Astrocyte of the hippocampus (primary cell): Measurements from ENCODE around the gene TRIM56.
A peak's percentile ranks its signal among the peaks of the same experiment; 100 is the strongest.
"Not testable (repeated sequence)": the region's sequence is repeated elsewhere in the genome, so short reads cannot be mapped to it uniquely, and the experiment has no call there.

Experiments used
- DNase-seq: peaks from one replicate; pipeline ENCODE4 v3.0.0; 2011; ENCODE audit warnings: low read depth, low spot score

The TRIM56 gene

DNA sequence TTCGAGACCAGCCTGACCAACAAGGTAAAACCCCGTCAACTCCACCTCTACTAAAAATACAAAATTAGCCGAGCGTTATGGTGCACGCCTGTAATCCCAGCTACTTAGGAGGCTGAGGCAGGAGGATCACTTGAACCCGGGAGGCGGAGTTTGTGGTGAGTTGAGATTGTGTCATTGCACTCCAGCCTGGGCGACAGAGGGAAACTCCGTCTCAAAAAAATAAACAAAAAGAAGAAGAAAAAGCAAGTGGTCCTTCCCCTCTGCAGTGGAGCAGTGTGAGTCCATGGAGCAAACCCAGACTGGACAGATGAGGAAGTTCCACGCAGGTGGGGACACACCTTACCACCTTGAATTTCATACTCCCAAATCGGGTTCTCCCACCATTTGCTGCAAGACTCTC lies 28.6 kb downstream of the TRIM56 start:
- no peak for DNase-seq

DNA sequence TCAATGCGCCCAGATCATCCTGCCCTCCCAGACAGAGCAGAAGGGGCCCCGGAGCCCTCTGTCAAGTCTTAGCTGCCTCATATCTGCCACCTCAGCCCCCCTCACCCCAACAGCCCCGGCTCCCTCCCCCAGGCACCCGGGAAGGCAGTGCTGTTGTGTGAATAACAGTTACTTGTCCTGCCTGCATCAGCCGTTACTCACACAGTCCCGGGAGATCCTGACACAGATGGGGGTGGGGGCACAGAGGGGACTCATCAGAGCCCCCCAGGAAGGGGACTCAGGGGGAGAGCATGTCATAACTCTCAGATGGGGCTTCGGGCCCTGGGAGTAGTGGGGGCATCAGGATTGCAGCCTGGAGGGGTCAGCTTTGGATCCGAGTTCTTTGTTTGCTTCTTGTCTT lies 29.2 kb downstream of the TRIM56 start:
- no peak for DNase-seq

DNA sequence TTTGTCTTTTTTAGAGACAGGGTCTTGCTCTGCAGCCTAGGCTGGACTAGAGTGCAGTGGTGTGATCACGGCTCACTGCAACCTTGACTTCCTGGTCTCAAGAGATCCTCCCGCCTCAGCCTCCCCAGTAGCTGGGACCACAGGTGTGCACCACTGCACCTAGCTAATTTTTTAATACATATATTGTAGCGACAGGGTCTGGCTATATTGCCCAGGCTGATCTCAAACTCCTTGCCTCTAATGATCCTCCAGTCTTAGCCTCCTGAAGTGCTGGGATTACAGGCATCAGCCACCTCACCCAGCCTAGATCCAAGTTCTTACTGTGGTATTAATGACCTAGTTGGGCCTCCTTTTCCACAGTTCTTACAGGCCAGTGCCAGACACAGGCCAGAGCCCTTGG lies 29.9 kb downstream of the TRIM56 start:
- DNase-seq, result no peak

DNA sequence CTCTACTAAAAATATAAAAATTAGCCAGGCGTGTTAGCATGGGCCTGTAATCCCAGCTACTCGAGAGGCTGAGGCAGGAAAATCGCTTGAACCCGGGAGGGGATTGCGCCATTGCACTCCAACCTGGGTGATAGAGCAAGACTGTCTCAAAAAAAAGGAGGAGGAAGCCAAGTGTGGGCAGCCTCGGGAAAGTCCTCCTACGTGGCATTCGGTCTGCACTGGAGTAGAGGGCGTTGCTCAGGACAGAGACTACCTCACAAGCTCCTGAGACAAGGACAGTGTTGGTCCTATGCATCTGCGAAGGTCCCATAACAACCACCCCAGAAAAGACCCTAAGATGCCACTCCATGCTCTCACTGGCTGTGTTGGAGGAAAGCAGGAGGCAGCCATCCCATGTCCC lies 31.6 kb downstream of the TRIM56 start:
- DNase-seq, result no peak

DNA sequence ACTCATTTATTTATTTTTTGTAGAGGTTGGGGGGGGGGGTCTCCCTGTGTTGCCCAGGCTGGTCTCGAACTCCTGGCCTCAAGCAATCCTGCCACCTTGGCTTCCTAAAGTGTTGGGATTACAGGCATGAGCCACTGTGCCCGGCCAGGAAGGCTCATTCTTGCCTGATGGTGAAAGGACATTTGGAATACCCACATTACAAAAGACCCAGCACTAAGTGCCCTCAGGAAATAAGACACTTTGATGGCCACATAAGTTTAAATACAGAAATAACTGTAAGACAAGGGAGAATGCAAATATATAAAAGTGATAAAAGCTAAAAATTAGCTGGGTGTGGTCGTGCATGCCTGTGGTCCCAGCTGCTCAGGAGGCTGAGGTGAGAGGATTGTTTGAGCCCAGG lies 33.6 kb downstream of the TRIM56 start:
- no peak for DNase-seq

DNA sequence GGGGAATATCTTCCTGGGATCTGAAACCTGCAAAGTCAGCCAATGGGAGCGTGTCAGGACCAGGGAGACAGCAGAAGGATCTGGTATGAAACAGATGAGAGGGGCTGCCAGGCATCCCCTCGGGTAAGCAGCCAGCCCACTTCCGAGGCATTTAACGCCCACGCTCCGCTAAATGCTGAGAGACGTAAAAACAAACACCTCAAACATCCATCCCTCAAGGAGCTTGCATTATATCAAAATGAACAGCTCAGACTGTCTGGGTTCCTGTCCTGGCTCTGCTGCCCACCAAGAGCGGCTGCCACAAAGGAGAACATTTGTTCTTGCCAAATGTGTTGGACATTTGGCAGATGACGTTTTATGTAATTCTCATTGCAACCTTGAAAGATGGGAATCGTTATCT lies 34.6 kb downstream of the TRIM56 start:
- DNase-seq, result peak; percentile 79

DNA sequence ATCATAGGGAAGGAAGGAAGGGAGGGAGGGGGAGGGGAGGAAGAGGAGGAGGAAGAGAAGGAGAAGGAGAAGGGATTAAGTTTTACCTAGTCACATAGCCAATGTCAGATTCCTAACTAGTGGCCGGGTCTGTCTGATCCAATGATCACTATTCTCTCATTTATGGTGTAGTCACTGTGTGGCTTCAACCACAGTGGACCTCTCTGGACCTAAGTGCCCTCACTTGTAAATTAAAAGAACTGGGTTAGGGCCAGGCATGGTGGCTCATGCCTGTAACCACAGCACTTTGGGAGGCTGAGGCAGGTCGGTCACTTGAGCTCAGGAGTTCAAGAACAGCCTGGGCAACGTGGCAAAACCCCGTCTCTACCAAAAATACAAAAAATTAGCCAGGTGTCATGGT lies 35.0 kb downstream of the TRIM56 start:
- DNase-seq, result no peak

DNA sequence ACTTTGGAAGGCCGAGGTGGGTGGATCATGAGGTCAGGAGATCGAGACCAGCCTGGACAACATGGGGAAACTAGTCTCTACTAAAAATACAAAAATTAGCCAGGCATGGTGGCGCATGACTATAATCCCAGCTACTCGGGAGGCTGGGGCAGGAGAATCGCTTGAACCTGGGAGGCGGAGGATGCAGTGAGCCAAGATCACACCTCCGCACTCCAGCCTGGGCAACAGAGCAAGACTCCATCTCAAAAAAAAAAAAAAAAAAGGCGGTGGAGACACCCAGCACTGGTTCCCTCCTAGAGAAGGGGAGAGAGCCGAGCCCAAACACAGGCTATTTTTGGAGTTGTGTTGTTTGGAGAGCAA lies 36.3 kb downstream of the TRIM56 start:
- DNase-seq, result not testable (repeated sequence)

DNA sequence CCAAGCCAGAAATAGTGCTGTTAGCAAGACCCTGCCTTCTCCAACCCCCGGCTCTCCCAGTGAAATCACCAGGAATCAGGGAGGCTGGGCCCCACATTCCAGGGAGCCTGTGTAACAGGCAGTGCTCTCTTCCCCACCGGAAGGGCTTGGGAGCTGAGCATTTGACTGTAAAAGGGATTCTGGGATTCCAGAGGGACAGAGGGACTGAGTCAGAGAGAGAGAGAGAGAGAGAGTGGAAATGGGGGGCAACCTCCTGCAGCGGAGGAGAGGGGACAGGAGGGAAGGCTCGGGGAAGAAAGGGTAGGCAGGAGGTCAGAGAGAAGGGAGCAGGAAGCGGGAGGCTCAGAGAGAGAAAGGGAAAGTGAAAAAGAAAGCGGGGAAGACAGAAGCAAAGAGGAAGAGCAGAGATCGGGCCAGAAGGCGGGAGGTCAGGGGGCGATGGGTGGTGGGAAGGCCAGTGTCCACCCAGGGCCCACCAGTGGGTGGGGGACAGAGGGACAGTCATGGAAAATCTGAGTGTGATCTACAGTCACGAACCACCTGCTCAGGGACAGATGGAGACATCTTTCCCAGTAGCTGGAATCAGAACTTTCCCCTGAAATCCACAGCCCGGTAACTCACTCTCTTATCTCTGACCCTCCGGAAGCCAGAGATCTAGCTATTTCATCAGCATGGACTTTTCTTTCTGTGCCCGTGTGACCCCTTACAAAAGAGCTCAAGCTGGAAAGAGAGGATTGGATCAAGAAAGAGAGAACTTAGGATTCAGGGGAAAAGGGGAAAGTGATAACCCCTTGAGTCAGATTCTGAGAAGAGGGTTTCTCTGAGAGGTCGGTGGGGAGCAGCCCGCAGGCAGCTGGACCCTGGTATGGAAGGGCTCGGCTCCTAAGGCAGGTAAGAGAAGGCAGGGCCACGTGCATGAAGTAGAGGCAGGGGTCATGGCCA lies 37.0 kb downstream of the TRIM56 start:
- DNase-seq, result peak; percentile 99

DNA sequence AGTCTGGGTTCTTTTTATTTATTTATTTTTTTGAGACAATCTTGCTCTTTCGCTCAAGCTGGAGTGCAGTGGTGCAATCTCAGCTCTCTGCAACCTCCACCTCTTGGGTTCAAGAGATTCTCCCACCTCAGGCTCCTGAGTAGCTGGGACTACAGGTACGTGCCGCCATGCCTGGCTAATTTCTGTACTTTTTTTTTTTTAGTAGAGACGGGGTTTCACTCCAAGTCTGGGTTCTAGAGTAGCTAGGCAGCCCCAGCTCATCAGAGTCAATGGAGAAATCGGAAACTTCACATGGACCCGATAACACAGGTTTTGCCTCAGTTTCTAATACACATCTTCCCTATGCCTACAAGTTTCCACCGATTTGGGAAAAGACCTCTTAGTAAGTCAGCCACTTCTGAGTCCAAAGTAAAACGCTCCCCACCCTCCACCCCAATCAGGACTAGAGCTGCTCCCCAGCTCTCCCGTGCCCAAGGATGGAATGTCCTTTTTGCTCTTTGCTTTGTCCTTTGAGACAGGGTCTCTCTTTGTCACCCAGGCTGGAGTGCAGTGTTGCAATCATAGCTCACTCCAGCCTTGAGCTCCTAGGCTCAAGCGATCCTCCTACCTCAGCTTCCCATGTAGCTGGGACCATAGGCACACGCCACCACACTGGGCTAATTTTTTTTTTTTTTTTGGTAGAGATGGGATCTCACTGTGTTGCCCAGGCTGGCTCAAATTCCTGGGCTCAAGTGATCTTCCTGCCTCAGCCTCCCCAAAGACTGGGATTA lies 37.8 kb downstream of the TRIM56 start:
- DNase-seq, result no peak

DNA sequence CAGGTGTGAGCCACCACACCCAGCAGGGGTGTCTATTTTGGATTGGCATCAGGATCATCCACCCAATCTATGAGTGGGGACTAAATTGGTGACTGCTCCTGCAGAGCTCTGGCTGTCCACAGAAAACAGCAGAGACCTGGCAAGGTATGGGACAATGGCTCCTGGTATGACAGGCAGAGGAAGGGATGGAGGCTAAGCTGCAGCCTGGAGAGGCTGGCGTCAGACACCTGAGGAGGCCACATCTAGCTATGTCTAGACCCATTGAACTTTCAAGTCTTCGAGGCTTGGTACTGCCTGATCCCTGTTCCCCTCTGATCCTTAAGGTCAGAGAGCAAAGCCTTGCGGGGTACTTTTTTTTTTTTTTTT lies 38.4 kb downstream of the TRIM56 start:
- no peak for DNase-seq

DNA sequence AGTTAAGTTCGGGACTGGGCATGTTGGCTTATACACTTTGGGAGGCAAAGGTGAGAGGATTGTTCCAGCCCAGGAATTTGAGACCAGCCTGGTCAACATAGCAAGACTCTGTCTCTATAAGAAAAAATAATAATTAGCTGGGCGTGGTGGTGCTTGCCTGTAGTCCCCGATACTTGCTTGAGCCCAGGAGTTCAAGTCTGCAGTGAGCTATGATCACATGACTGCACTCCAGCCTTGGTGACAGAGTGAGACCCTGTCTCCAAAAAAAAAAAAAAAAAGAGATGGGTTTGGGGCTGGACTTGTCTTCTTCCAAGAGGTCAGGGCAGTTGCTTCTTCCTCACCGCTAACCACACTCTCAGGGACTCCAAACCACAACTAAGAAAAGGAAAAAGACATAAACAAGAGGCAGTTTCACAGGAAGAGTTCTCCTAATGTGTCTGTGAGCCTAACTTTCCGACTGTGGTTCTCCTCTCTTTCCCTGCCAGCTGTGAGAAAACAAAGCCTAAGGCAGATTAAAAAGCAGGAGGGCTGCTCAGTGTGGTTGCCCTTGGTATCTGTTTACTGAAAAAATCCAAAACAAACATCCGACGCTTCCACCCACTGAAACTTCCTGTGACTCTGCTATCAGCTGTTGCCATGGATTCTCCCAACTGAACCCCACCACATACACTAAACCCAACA lies 39.2 kb downstream of the TRIM56 start:
- DNase-seq, result peak; percentile 92

DNA sequence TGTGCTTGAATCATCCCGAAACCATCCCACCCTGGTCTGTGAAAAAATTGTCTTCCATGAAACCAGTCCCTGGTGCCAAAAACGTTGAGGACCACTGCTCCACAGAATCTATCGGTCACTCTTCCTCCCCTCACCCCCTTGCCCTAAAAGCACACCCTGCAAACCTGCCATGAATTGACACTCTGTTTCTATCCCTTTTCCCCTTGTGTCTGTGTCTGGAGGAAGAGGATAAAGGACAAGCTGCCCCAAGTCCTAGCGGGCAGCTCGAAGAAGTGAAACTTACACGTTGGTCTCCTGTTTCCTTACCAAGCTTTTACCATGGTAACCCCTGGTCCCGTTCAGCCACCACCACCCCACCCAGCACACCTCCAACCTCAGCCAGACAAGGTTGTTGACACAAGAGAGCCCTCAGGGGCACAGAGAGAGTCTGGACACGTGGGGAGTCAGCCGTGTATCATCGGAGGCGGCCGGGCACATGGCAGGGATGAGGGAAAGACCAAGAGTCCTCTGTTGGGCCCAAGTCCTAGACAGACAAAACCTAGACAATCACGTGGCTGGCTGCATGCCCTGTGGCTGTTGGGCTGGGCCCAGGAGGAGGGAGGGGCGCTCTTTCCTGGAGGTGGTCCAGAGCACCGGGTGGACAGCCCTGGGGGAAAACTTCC lies 40.8 kb downstream of the TRIM56 start:
- DNase-seq, result peak; percentile 90

DNA sequence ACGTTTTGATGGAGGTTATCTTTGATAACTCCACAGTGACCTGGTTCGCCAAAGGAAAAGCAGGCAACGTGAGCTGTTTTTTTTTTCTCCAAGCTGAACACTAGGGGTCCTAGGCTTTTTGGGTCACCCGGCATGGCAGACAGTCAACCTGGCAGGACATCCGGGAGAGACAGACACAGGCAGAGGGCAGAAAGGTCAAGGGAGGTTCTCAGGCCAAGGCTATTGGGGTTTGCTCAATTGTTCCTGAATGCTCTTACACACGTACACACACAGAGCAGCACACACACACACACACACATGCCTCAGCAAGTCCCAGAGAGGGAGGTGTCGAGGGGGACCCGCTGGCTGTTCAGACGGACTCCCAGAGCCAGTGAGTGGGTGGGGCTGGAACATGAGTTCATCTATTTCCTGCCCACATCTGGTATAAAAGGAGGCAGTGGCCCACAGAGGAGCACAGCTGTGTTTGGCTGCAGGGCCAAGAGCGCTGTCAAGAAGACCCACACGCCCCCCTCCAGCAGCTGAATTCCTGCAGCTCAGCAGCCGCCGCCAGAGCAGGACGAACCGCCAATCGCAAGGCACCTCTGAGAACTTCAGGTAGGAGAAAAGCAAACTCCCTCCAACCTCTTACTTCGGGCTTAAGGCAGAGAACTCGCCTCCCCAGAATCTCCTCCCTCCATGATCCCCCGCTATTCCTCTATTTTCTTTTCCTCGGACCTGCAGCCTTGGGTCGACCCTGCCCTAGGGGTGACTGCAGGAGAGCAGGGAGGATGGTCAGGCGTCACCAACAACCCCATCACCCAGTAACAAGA lies 41.6 kb downstream of the TRIM56 start, which contains the start of gene SERPINE1:
Gene SERPINE1 (plus strand): TSS at position 454 of the 809 bp plus-strand sequence. CDS start 1,290 bp downstream, outside the sequence.
- peak; percentile 98 for DNase-seq

DNA sequence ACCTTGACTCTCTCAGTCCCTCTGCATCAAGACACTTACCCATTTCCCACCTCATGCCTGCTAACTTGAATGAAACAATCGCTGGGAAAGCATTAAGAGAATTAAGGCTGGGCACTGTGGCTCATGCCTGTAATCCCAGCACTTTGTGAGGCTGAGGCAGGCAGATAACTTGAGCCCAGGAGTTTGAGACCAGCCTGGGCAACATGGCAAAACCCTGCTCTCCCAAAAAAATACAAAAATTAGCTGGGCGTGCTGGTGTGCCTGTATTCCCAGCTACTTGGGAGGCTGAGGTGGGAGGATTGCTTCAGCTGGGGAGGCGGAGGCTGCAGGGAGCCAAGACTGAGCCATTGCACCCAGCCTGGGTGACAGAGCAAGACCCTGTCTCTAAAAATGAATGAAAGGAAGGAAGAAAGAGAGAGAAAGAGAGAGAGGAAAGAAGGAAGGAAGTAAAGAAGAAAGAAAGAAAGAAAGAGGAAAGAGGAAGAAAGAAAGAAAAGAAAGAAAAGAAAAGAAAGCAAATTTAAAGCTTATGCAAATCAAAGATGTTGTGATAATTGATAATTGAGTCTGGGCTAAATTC lies 42.3 kb downstream of the TRIM56 start:
- no peak for DNase-seq

DNA sequence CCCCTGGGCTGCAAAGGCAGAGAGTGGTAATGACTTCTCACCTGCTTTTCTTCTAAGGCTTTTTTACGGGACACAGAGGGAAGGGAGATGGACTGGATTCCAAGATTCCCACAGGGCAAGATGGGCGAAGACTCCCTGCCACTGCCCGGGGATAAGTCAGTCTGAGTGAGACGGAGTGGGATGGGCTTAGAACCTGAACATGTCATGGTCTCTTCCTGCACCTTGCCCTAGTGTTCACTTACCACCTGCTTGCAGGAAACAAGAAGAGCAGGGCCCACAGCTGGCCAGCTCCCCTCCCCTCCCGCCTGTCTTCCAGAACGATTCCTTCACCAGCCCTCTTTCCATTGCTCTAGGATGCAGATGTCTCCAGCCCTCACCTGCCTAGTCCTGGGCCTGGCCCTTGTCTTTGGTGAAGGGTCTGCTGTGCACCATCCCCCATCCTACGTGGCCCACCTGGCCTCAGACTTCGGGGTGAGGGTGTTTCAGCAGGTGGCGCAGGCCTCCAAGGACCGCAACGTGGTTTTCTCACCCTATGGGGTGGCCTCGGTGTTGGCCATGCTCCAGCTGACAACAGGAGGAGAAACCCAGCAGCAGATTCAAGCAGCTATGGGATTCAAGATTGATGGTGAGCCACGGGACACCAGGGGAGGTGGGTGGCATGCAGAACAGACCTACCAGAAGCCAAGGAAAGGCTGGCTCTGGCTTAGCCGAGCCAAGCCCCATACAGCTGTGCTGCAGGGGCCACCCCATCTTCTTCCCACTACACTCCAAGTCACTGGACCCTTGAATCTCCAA lies 43.0 kb downstream of the TRIM56 start:
- peak; percentile 60 for DNase-seq

DNA sequence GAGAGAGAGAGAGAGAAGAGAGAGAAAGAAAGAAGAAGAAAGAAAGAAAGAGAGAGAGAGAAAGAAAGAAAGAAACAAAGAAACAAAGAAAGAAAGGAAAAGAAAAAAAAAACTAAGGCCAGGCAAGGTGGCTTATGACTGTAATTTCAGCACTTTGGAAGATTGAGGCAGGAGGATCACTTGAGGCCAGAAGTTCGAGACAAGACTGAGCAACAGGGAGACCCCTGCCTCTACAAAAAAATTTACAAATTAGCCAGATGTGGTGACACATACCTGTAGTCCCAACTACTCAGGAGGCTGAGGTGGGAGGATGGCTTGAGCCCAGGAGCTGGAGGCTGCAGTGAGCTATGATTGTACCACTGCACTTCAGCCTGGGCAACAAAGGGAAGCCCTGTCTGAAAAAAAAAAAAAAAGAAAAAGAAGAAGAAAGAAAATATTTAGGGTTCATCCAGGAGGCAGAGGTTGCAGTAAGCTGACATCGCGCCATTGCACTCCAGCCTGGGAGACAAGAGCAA lies 44.4 kb downstream of the TRIM56 start:
- no peak for DNase-seq

DNA sequence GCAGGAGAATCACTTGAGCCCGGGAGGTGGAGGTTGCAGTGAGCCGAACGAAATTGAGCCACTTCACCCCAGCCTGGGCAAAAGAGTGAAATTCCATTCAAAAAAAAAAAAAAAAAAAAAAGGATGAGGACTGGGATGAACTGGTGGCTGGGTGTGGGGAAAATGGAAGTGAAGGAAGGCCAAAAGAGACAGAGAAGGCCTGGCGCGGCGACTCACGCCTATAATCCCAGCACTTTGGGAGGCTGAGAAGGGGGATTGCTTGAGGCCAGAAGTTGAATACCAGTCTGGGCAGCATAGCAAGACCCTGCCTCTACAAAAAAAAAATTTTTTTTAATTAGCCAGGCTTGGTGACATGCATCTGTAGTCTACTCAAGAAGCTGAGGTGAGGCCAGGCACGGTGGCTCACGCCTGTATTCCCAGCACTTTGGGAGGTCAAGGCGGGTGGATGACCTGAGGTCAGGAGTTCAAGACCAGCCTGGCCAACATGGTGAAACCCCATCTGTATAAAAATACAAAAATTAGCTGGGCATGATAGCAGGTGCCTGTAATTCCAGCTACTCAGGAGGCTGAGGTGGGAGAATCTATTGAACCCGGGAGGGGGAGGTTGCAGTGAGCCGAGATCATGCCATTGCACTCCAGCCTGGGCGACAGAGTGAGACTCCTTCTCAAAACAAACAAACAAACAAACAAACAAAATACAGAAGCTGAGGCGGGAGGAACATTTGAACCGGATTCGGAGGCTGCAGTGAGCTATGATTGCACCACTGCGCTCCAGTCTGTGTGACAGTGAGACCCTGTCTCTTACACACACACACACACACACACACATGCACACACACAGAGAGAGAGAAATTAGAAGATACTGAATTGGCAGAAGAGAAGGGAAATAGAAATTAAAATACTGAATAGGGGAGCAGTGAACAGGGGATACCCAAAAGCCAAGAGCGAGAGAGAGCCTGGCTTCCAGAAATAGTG lies 47.6 kb downstream of the TRIM56 start:
- peak; percentile 43 for DNase-seq
